ENCODE measurements around the gene SPEG. TPM values are rescaled to one million over a fixed set of nuclear protein-coding genes. Genes with fewer than 3 reads are reported as not detected.

Gene SPEG
- total RNA-seq, 1 experiment from 2014 or later, result 23.3 TPM

GRCh38 chr2:219474285-219475060, 39.8 kb downstream of the SPEG start:
- TF ChIP-seq CTCF (IDR thresholded peaks at IDR 0.05; ENCODE audit: unreplicated experiment), result no peak
- DNase-seq (ENCODE audit: unreplicated experiment), result no peak
- ChIA-PET POLR2A (interaction anchor here (0.7 to 1.1 kb wide), 3 partner anchors 21 to 96 kb away, joined by 3 to 5 read pairs (median 4); partner anchors contain the start of gene GMPPA), CTCF (interaction anchor here (0.6 to 2.8 kb wide), 10 partner anchors 16 to 590 kb away, joined by 3 to 30 read pairs (median 4); no protein-coding TSS in a partner anchor)
- H3K27me3 Mint-ChIP-seq (ENCODE audit: insufficient read depth, unreplicated experiment), result no peaks in the 10 kb centered on the region
- intact Hi-C loops (cut with micrococcal nuclease), result no loop called here
- H3K36me3 Mint-ChIP-seq (ENCODE audit: insufficient read depth, unreplicated experiment), result peaks cover 11% of the 10 kb centered on the region
- H3K4me3 Mint-ChIP-seq (ENCODE audit: unreplicated experiment), result no peak overlapping the region
- BruUV-seq (replicated peaks), result no TSS peak
- H3K4me1 Mint-ChIP-seq (ENCODE audit: insufficient read depth, unreplicated experiment), result no peaks in the 10 kb centered on the region
- no peak overlapping the region for H3K27ac Mint-ChIP-seq (ENCODE audit: low read depth, unreplicated experiment)
- H3K9me3 Mint-ChIP-seq (ENCODE audit: unreplicated experiment), result no peaks in the 10 kb centered on the region

- Mint-ChIP-seq H3K4me3 (ENCODE audit: unreplicated experiment) (no peak overlapping the region), H3K4me1 (ENCODE audit: insufficient read depth, unreplicated experiment) (no peaks in the 10 kb centered on the region), H3K27ac (ENCODE audit: low read depth, unreplicated experiment) (no peak overlapping the region), H3K27me3 (ENCODE audit: insufficient read depth, unreplicated experiment) (no peaks in the 10 kb centered on the region), H3K36me3 (ENCODE audit: insufficient read depth, unreplicated experiment) (peaks cover 11% of the 10 kb centered on the region), H3K9me3 (ENCODE audit: unreplicated experiment) (no peaks in the 10 kb centered on the region)
- DNase-seq (ENCODE audit: unreplicated experiment), result no peak
- intact Hi-C loops (cut with micrococcal nuclease), result no loop called here
- BruUV-seq (replicated peaks), result no TSS peak
- TF ChIP-seq CTCF (IDR thresholded peaks at IDR 0.05; ENCODE audit: unreplicated experiment), result no peak
- ChIA-PET CTCF (interaction anchor here (1.0 to 2.8 kb wide), 12 partner anchors 8 to 72 kb away, joined by 3 to 30 read pairs (median 6); no protein-coding TSS in a partner anchor), POLR2A (no interaction called here)
Observed at GRCh38 chr2:219475278-219475677, 40.6 kb downstream of the SPEG start.

- intact Hi-C loops (cut with micrococcal nuclease), result loop anchor here (1.0 kb wide), 3 partner anchors 54 to 213 kb away; no protein-coding TSS in a partner anchor
- no peak overlapping the region for H3K4me3 Mint-ChIP-seq (ENCODE audit: unreplicated experiment)
- TF ChIP-seq CTCF (IDR thresholded peaks at IDR 0.05; ENCODE audit: unreplicated experiment), result peak; percentile 70
- no peaks in the 10 kb centered on the region for H3K9me3 Mint-ChIP-seq (ENCODE audit: unreplicated experiment)
- CTCF ChIA-PET, result interaction anchor here (0.5 to 2.8 kb wide), 22 partner anchors 8 to 979 kb away, joined by 3 to 30 read pairs (median 4); a partner anchor contains a TSS
- peak; percentile 67 for DNase-seq (ENCODE audit: unreplicated experiment)
- H3K27me3 Mint-ChIP-seq (ENCODE audit: insufficient read depth, unreplicated experiment), result no peaks in the 10 kb centered on the region
- peaks cover 11% of the 10 kb centered on the region for H3K36me3 Mint-ChIP-seq (ENCODE audit: insufficient read depth, unreplicated experiment)
- POLR2A ChIA-PET, result interaction anchor here (1.5 kb wide), 1 partner anchor 23 kb away, joined by 4 read pairs; the partner anchor contains the start of gene GMPPA
- no TSS peak for BruUV-seq (replicated peaks)
- no peak overlapping the region for H3K27ac Mint-ChIP-seq (ENCODE audit: low read depth, unreplicated experiment)
- no peaks in the 10 kb centered on the region for H3K4me1 Mint-ChIP-seq (ENCODE audit: insufficient read depth, unreplicated experiment)
Observed at GRCh38 chr2:219475697-219476651, 41.3 kb downstream of the SPEG start.

All from MCF 10A (cell line).